NCI-H187 (cell line): ENCODE data around the gene CACNA1B.

Experiments
- DNase-seq, 2 experiments: peaks; one replicate each; lab custom pipeline; 2025; lab: John Stamatoyannopoulos, UW

CACNA1B gene

GRCh38 chr9:137920753-137921152 is 43.2 kb downstream of the CACNA1B start:
- DNase-seq = no peak

GRCh38 chr9:137924169-137924568 is 46.6 kb downstream of the CACNA1B start:
- no peak for DNase-seq

- no peak for DNase-seq
These were observed 47.3 kb downstream of the CACNA1B start for GRCh38 chr9:137924761-137925369.

- no peak for DNase-seq
These were observed 66.1 kb downstream of the CACNA1B start for GRCh38 chr9:137943655-137944054.

- DNase-seq = no peak
These were observed 68.0 kb downstream of the CACNA1B start for GRCh38 chr9:137945581-137945980.

GRCh38 chr9:137946993-137947392 is 69.4 kb downstream of the CACNA1B start:
- DNase-seq = no peak

- no peak for DNase-seq
These were observed 71.1 kb downstream of the CACNA1B start for GRCh38 chr9:137948642-137949041.

GRCh38 chr9:137949260-137949659 is 71.7 kb downstream of the CACNA1B start:
- DNase-seq = no peak

GRCh38 chr9:137951107-137951506 is 73.5 kb downstream of the CACNA1B start:
- DNase-seq = no peak

GRCh38 chr9:137951597-137952490 is 74.3 kb downstream of the CACNA1B start:
- DNase-seq = no peak

- DNase-seq = no peak
These were observed 75.5 kb downstream of the CACNA1B start for GRCh38 chr9:137952976-137953666.

GRCh38 chr9:137953683-137954438 is 76.3 kb downstream of the CACNA1B start:
- no peak for DNase-seq

- no peak for DNase-seq
These were observed 77.6 kb downstream of the CACNA1B start for GRCh38 chr9:137955224-137955570.

- no peak for DNase-seq
These were observed 78.0 kb downstream of the CACNA1B start for GRCh38 chr9:137955586-137955985.

GRCh38 chr9:137956039-137956438 is 78.5 kb downstream of the CACNA1B start:
- no peak for DNase-seq

GRCh38 chr9:137956688-137957385 is 79.3 kb downstream of the CACNA1B start:
- DNase-seq = no peak

GRCh38 chr9:137959641-137960411 is 82.2 kb downstream of the CACNA1B start:
- no peak for DNase-seq

GRCh38 chr9:137960496-137960895 is 82.9 kb downstream of the CACNA1B start:
- no peak for DNase-seq

- DNase-seq = no peak
These were observed 85.9 kb downstream of the CACNA1B start for GRCh38 chr9:137963525-137963924.

- no peak for DNase-seq
These were observed 87.7 kb downstream of the CACNA1B start for GRCh38 chr9:137965177-137965795.
